Esophagus muscularis mucosa (tissue), 4 donors: ENCODE data around the gene PUSL1.

ENCODE experiments used
- EP300 ChIP-seq: sonication (generic); formaldehyde crosslinking; IDR thresholded peaks from one replicate; pipeline ENCODE4 v1.6.1; 2017; ENCODE audit warnings: antibody characterized with exemption
- POLR2A ChIP-seq: fragments of 450-650 bp; IDR thresholded peaks from one replicate; pipeline ENCODE4 v1.6.1; 2017; ENCODE audit warnings: antibody characterized with exemption, moderate library complexity, mild to moderate bottlenecking, low read depth
- POLR2AphosphoS5 ChIP-seq, 2 donors: sonication (generic); formaldehyde crosslinking; IDR thresholded peaks; one replicate each; pipeline ENCODE4 v1.6.1; 2017; ENCODE audit warnings: antibody characterized with exemption in 2 of 2
- TF ChIP-seq, protein P1 (sequence below), 3 experiments: fragments of 200-600 bp in 2 of 3; fragments of 450-650 bp in 1 of 3; sonication (generic) in 2 of 3; IDR thresholded peaks; one replicate each; pipeline ENCODE4 v1.5.1; 2017 to 2019; ENCODE audit warnings: antibody characterized with exemption in 3 of 3, mild to moderate bottlenecking in 2 of 3, moderate library complexity in 1 of 3

GRCh38 chr1:1320666-1321448 is 12.5 kb downstream of the PUSL1 start:
- TF ChIP-seq, protein P1, sequence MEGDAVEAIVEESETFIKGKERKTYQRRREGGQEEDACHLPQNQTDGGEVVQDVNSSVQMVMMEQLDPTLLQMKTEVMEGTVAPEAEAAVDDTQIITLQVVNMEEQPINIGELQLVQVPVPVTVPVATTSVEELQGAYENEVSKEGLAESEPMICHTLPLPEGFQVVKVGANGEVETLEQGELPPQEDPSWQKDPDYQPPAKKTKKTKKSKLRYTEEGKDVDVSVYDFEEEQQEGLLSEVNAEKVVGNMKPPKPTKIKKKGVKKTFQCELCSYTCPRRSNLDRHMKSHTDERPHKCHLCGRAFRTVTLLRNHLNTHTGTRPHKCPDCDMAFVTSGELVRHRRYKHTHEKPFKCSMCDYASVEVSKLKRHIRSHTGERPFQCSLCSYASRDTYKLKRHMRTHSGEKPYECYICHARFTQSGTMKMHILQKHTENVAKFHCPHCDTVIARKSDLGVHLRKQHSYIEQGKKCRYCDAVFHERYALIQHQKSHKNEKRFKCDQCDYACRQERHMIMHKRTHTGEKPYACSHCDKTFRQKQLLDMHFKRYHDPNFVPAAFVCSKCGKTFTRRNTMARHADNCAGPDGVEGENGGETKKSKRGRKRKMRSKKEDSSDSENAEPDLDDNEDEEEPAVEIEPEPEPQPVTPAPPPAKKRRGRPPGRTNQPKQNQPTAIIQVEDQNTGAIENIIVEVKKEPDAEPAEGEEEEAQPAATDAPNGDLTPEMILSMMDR (IDR thresholded peaks at IDR 0.05), result no peak
- TF ChIP-seq POLR2A (no peak), EP300 (no peak), POLR2AphosphoS5 (IDR thresholded peaks at IDR 0.05) (no peak)
